A549 (cell line): ENCODE data around the gene MARK3.

Source experiments
- CTCF ChIP-seq: fragments of >200 bp; sonication (Bioruptor Twin); formaldehyde crosslinking; IDR thresholded peaks from 3 replicates; pipeline ENCODE4 v1.5.1; 2016
- EP300 ChIP-seq, 2 experiments: fragments of >200 bp; sonication (Bioruptor Twin); formaldehyde crosslinking; IDR thresholded peaks; 2 replicates in 1 of 2; 3 replicates in 1 of 2; pipeline ENCODE4 v1.6.1; 2016 to 2017
- MAZ ChIP-seq: fragments of 150-350 bp; IDR thresholded peaks from 2 replicates; pipeline ENCODE4 v1.6.1; 2014; ENCODE audit warnings: antibody characterized with exemption, low read depth, low read length, borderline replicate concordance
- POLR2A ChIP-seq: IDR thresholded peaks from 2 replicates; pipeline ENCODE4 v1.6.1; 2012; ENCODE audit warnings: mild to moderate bottlenecking, low read length
- REST ChIP-seq: fragments of 200-600 bp; sonication (generic); IDR thresholded peaks from 2 replicates; pipeline ENCODE4 v1.6.1; 2016; ENCODE audit warnings: antibody characterized with exemption, mild to moderate bottlenecking, moderate library complexity
- TP53 ChIP-seq: fragments of 250-450 bp; sonication (Bioruptor Pico); IDR thresholded peaks from 2 replicates; pipeline ENCODE4 v1.5.0; 2021; ENCODE audit warnings: mild to moderate bottlenecking, moderate library complexity
- USF2 ChIP-seq: fragments of 450-650 bp; IDR thresholded peaks from 2 replicates; pipeline ENCODE4 v1.6.1; 2014; ENCODE audit warnings: antibody characterized with exemption
- TF ChIP-seq, protein P1 (sequence below): fragments of 150-350 bp; IDR thresholded peaks from 2 replicates; pipeline ENCODE4 v1.6.1; 2014; ENCODE audit warnings: low read depth, mild to moderate bottlenecking, low read length

- peak; percentile 57; the same call in 2 of the 3 replicates for TF ChIP-seq CTCF
- TF ChIP-seq POLR2A = peak; percentile 19; the same call in 1 of the 2 replicates
- TF ChIP-seq MAZ = peak; percentile 87; the same call in 1 of the 2 replicates
- TF ChIP-seq USF2 = no peak
- no peak for TF ChIP-seq REST
- no peak for TF ChIP-seq TP53
- TF ChIP-seq, protein P1, sequence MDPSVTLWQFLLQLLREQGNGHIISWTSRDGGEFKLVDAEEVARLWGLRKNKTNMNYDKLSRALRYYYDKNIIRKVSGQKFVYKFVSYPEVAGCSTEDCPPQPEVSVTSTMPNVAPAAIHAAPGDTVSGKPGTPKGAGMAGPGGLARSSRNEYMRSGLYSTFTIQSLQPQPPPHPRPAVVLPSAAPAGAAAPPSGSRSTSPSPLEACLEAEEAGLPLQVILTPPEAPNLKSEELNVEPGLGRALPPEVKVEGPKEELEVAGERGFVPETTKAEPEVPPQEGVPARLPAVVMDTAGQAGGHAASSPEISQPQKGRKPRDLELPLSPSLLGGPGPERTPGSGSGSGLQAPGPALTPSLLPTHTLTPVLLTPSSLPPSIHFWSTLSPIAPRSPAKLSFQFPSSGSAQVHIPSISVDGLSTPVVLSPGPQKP = no peak
- TF ChIP-seq EP300 (IDR thresholded peaks at IDR 0.05) = no peak
These were observed 135.6 kb downstream of the MARK3 start for GRCh38 chr14:103520657-103521437.
